Measurements from ENCODE around the gene SYT8. TPM values are rescaled to one million over a fixed set of nuclear protein-coding genes. Genes with fewer than 3 reads are reported as not detected.
A peak's percentile ranks its signal among the peaks of the same experiment; 100 is the strongest.

Gene SYT8
- total and polyA plus RNA-seq, 2 donors from 2014 or later = 1.2 to 1.7 TPM

DNA sequence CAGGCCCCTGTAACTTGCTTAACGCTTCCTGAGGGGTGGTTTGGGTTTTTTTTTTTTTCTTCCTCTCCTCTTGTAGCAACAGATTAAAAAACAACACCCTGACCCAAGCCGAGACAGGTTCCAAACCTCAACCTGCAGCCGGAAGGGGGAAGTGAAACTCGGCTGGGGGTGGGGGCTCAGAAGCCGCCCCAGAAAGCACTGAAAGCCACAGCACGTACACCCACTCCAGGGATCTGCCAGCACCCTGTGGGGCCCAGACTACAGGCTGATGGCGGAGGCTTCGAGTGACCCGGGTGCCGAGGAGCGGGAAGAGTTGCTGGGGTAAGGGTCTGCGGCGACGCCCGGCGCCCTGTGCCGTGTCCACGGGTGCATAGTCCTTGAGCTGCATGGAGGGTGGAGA, 18.1 kb downstream of the SYT8 start, which contains the start of gene LSP1:
Gene LSP1, plus strand, starts transcription at position 208 of the 400 bp plus-strand sequence. Its CDS starts 61 bp downstream, at position 269.
- intact Hi-C loops (cut with DNase I) = no loop called here

DNA sequence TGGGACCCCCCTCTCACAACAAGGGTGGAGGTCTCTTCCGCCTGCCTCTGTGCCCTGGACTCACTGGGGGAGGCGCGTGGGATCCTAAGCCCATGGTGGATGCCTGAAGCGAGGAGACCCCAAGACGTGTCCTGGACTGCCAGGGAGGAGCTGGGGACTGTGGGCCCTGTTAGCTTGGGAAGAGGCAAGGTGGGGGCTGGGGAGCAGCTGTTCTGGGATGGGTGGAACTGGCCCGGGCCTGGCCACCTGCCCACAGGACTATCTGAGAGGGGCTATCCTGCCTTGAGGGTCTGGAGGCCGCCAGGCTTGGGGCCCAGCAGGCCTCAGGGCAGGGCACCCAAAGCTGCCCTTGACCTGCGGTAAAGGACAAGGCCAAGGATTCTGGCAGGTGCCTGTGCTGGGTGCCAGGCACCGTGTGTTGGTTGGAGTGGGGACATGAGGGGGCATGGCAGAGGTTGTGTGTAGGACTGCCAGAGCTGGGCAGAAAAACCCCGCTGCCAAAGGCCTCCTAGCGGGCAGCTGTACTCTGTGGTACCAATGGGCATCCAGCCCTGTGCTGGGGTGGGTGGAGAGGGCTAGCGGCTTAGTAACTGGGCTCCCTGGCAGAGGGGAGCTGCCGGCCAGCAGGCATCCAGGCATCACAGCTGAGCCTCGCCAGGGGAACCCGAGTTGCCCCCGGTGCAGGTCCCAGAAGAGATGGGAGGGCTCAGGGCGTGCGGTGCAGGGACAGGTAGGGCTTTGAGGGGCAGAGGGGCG, 18.8 kb downstream of the SYT8 start:
- H3K9ac ChIP-seq (ENCODE audit: low read length in 3 of 3) = no peak overlapping the region

More for the DNA sequence above, 18.1 kb downstream of the SYT8 start, which contains the start of gene LSP1:
- Histone ChIP-seq H3K9me3 (ENCODE audit: control insufficient read depth in 2 of 3, insufficient read depth in 1 of 3, low read length in 3 of 3) (no peaks in the 10 kb centered on the region), H3K27me3 (ENCODE audit: control insufficient read depth, insufficient read depth, low read length) (no peaks in the 10 kb centered on the region), H3K9ac (ENCODE audit: low read length in 3 of 3) (no peak within 1 kb of the TSS), H3K36me3 (ENCODE audit: control insufficient read depth in 2 of 3, insufficient read depth in 3 of 3, low read length in 3 of 3) (no peaks in the 10 kb centered on the region), H3K4me3 (ENCODE audit: low read length in 3 of 3) (no peak within 1 kb of the TSS), H3K27ac (ENCODE audit: low read depth in 2 of 2, low read length in 2 of 2) (no peak within 1 kb of the TSS), H3K4me1 (ENCODE audit: control insufficient read depth in 2 of 3, insufficient read depth in 2 of 3, low read depth in 1 of 3, low read length in 3 of 3) (peaks cover 0 to 2% (median 0%) of the 10 kb centered on the region in 3 donors)
- no peak for FAIRE-seq
- peak in 1 of 5 donors; percentile 82 for DNase-seq
- TF ChIP-seq, protein P1, sequence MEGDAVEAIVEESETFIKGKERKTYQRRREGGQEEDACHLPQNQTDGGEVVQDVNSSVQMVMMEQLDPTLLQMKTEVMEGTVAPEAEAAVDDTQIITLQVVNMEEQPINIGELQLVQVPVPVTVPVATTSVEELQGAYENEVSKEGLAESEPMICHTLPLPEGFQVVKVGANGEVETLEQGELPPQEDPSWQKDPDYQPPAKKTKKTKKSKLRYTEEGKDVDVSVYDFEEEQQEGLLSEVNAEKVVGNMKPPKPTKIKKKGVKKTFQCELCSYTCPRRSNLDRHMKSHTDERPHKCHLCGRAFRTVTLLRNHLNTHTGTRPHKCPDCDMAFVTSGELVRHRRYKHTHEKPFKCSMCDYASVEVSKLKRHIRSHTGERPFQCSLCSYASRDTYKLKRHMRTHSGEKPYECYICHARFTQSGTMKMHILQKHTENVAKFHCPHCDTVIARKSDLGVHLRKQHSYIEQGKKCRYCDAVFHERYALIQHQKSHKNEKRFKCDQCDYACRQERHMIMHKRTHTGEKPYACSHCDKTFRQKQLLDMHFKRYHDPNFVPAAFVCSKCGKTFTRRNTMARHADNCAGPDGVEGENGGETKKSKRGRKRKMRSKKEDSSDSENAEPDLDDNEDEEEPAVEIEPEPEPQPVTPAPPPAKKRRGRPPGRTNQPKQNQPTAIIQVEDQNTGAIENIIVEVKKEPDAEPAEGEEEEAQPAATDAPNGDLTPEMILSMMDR (IDR thresholded peaks at IDR 0.05; ENCODE audit: borderline replicate concordance, extremely low read depth, insufficient read depth) = no peak

DNA sequence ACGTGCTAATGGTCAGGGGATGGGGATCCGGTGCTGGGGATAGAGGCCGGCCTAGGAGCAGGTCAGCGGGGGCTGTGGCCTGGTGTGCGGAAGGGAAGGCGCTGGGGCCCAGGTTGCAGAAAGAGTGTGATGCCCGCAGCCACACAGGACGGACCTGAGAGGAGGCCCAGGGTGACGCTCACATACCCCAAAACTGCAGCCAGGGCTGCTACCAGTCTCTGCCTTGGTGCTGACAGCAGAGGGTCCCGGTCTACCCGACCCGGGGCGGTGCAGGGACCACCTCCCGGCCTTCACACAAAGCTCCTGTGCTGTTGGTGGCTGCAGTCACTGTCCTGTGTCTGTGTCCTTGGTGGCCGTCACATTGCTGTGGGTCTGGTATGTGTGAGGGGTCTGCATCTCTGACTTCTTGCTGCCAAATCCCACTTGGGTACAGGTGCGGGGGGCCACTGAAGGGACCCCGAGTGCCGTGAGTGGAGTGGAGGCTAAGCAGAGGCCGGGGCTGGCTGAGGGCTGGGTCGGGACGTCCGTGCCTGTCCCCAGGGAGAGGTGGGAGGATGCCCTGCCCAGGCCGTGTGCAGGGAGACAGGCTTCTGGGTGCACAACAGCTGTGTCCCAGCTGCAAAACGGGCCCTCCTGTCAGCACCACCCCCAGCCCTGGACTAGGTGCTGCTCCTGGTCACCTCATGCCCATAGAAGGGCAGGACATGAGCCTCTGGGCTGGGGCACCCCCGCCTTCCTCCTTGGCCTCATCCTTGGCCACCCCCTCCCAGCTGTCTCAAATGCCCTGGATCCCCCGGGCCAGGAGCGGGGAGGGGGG, 19.6 kb downstream of the SYT8 start:
- no peak overlapping the region for H3K9ac ChIP-seq (ENCODE audit: low read length in 3 of 3)

More for the DNA sequence above, 18.8 kb downstream of the SYT8 start:
- Histone ChIP-seq H3K36me3 (ENCODE audit: control insufficient read depth in 2 of 3, insufficient read depth in 3 of 3, low read length in 3 of 3) (no peaks in the 10 kb centered on the region), H3K4me3 (ENCODE audit: low read length in 3 of 3) (no peak overlapping the region), H3K27me3 (ENCODE audit: control insufficient read depth, insufficient read depth, low read length) (no peaks in the 10 kb centered on the region), H3K9me3 (ENCODE audit: control insufficient read depth in 2 of 3, insufficient read depth in 1 of 3, low read length in 3 of 3) (no peaks in the 10 kb centered on the region), H3K27ac (ENCODE audit: low read depth in 2 of 2, low read length in 2 of 2) (no peak overlapping the region), H3K4me1 (ENCODE audit: control insufficient read depth in 2 of 3, insufficient read depth in 2 of 3, low read depth in 1 of 3, low read length in 3 of 3) (peaks cover 0 to 2% (median 0%) of the 10 kb centered on the region in 3 donors)
- FAIRE-seq (no peak), DNase-seq (peak in 1 of 5 donors; percentile 74)
- intact Hi-C loops (cut with DNase I) = no loop called here
- TF ChIP-seq, protein P1 (IDR thresholded peaks at IDR 0.05; ENCODE audit: borderline replicate concordance, extremely low read depth, insufficient read depth) = no peak

More for the DNA sequence above, 19.6 kb downstream of the SYT8 start:
- Histone ChIP-seq H3K4me3 (ENCODE audit: low read length in 3 of 3) (no peak overlapping the region), H3K36me3 (ENCODE audit: control insufficient read depth in 2 of 3, insufficient read depth in 3 of 3, low read length in 3 of 3) (no peaks in the 10 kb centered on the region), H3K27me3 (ENCODE audit: control insufficient read depth, insufficient read depth, low read length) (no peaks in the 10 kb centered on the region), H3K4me1 (ENCODE audit: control insufficient read depth in 2 of 3, insufficient read depth in 2 of 3, low read depth in 1 of 3, low read length in 3 of 3) (peaks cover 0 to 2% (median 0%) of the 10 kb centered on the region in 3 donors), H3K27ac (ENCODE audit: low read depth in 2 of 2, low read length in 2 of 2) (no peak overlapping the region), H3K9me3 (ENCODE audit: control insufficient read depth in 2 of 3, insufficient read depth in 1 of 3, low read length in 3 of 3) (no peaks in the 10 kb centered on the region)
- FAIRE-seq = no peak
- TF ChIP-seq, protein P1 (IDR thresholded peaks at IDR 0.05; ENCODE audit: borderline replicate concordance, extremely low read depth, insufficient read depth) = no peak
- DNase-seq = peak in 1 of 5 donors; percentile 71
- intact Hi-C loops (cut with DNase I) = no loop called here
